Measurements from ENCODE around the gene ANKRD33B. TPM values are rescaled to one million over a fixed set of nuclear protein-coding genes. Genes with fewer than 3 reads are reported as not detected.

ANKRD33B gene
- total RNA-seq, 1 experiment from 2014 or later, result 10.9 TPM

DNA sequence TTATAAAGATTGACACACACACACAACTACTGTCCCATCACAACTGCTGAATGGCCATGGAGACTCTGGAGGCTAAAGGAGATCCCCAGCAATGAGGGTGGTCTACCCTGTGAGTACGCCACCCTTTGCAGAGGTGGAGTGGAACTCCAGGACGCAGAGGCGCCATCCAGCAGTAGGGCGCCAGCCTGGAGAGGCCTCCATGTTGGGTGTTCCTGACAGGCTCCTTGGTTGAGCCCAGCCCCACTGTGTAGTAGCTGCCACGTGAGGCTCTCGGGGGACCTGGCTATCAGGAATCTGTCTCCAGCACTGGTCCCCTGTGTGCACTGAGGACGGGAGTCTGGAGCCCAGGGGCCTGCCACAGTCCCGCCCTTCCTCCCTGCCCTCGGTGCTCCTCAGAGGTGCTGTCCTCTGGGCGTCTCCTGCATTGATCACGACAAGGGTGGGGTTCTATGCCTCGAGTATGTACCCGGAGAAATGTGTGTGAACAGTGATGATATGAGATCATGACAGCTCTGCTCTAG is 124.8 kb downstream of the ANKRD33B start:
- Histone ChIP-seq H3K36me3 (ENCODE audit: control insufficient read depth in 1 of 2, insufficient read depth in 2 of 2, low read length in 2 of 2) (no peaks in the 10 kb centered on the region), H3K9me2 (ENCODE audit: insufficient read depth) (no peaks in the 10 kb centered on the region), H3K4me2 (ENCODE audit: low read length) (no peak overlapping the region), H3K27ac (ENCODE audit: low read depth, low read length) (no peak overlapping the region), H3K27me3 (ENCODE audit: insufficient read depth, low read length) (no peaks in the 10 kb centered on the region), H3K9me3 (ENCODE audit: control insufficient read depth in 1 of 2, insufficient read depth in 1 of 2, low read depth in 1 of 2, low read length in 2 of 2) (no peaks in the 10 kb centered on the region), H3K9ac (ENCODE audit: low read length) (no peak overlapping the region), H2AFZ (ENCODE audit: low read depth, low read length, poor library complexity, severe bottlenecking) (no peak overlapping the region), H3K79me2 (ENCODE audit: insufficient read depth, low read length) (peaks cover 2% of the 10 kb centered on the region; the same call in 1 of the 2 replicates), H3K4me3 (replicated peaks in 1 of 2; ENCODE audit: low read depth in 1 of 2, low read length in 2 of 2) (no peak overlapping the region), H3K4me1 (ENCODE audit: control insufficient read depth in 1 of 2, insufficient read depth in 2 of 2, low read length in 2 of 2) (peaks cover 0 to 19% of the 10 kb centered on the region in 2 experiments; a peak in 2 of 4 replicates), H4K20me1 (ENCODE audit: insufficient read depth) (no peaks in the 10 kb centered on the region)
- CTCF ChIA-PET, result interaction anchor here (1.3 to 1.9 kb wide), 5 partner anchors 10 to 236 kb away, joined by 4 to 8 read pairs (median 5); no protein-coding TSS in a partner anchor
- RAD21 ChIA-PET (ENCODE audit: low non-redundant PET in 1 of 2, low total read pairs in 2 of 2, uncharacterized antibody in 2 of 2, unreplicated experiment in 2 of 2), result no interaction called here
- intact Hi-C loops (cut with micrococcal nuclease), result no loop called here
- TF ChIP-seq EZH2 (IDR thresholded peaks at IDR 0.05) (no peak), RAD21 (IDR thresholded peaks at IDR 0.05; ENCODE audit: low read depth) (no peak), YY1 (IDR thresholded peaks at IDR 0.05; ENCODE audit: extremely low read depth, insufficient replicate concordance, low read depth, low read length) (no peak), SIN3A (IDR thresholded peaks at IDR 0.05; ENCODE audit: low read depth) (no peak)
- no peak for ATAC-seq
- POLR2A ChIA-PET, result no interaction called here
- no peak for DNase-seq (ENCODE audit: low read depth, low spot score)
- BruUV-seq (replicated peaks), result no TSS peak

- peak; percentile 79 for ATAC-seq
- no peak overlapping the region for H3K4me3 ChIP-seq (replicated peaks in 1 of 2; ENCODE audit: low read depth in 1 of 2, low read length in 2 of 2)
- no peak overlapping the region for H2AFZ ChIP-seq (ENCODE audit: low read depth, low read length, poor library complexity, severe bottlenecking)
- peaks cover 0 to 19% of the 10 kb centered on the region in 2 experiments; a peak in 2 of 4 replicates for H3K4me1 ChIP-seq (ENCODE audit: control insufficient read depth in 1 of 2, insufficient read depth in 2 of 2, low read length in 2 of 2)
- H3K4me2 ChIP-seq (ENCODE audit: low read length), result no peak overlapping the region
- H3K9me3 ChIP-seq (ENCODE audit: control insufficient read depth in 1 of 2, insufficient read depth in 1 of 2, low read depth in 1 of 2, low read length in 2 of 2), result no peaks in the 10 kb centered on the region
- H3K36me3 ChIP-seq (ENCODE audit: control insufficient read depth in 1 of 2, insufficient read depth in 2 of 2, low read length in 2 of 2), result no peaks in the 10 kb centered on the region
- intact Hi-C loops (cut with micrococcal nuclease), result loop anchor here (1.0 kb wide), 1 partner anchor 237 kb away; no protein-coding TSS in a partner anchor
- POLR2A ChIA-PET, result no interaction called here
- CTCF ChIA-PET, result interaction anchor here (0.9 to 1.9 kb wide), 6 partner anchors 9 to 237 kb away, joined by 3 to 8 read pairs (median 5); no protein-coding TSS in a partner anchor
- RAD21 ChIA-PET (ENCODE audit: low non-redundant PET in 1 of 2, low total read pairs in 2 of 2, uncharacterized antibody in 2 of 2, unreplicated experiment in 2 of 2), result no interaction called here
- TF ChIP-seq RAD21 (IDR thresholded peaks at IDR 0.05; ENCODE audit: low read depth) (peak; percentile 62), EGR1 (IDR thresholded peaks at IDR 0.05; ENCODE audit: low read depth) (no peak), ZBTB33 (IDR thresholded peaks at IDR 0.05; ENCODE audit: extremely low read depth, insufficient replicate concordance, low read length) (no peak)
- TF ChIP-seq, protein P1, sequence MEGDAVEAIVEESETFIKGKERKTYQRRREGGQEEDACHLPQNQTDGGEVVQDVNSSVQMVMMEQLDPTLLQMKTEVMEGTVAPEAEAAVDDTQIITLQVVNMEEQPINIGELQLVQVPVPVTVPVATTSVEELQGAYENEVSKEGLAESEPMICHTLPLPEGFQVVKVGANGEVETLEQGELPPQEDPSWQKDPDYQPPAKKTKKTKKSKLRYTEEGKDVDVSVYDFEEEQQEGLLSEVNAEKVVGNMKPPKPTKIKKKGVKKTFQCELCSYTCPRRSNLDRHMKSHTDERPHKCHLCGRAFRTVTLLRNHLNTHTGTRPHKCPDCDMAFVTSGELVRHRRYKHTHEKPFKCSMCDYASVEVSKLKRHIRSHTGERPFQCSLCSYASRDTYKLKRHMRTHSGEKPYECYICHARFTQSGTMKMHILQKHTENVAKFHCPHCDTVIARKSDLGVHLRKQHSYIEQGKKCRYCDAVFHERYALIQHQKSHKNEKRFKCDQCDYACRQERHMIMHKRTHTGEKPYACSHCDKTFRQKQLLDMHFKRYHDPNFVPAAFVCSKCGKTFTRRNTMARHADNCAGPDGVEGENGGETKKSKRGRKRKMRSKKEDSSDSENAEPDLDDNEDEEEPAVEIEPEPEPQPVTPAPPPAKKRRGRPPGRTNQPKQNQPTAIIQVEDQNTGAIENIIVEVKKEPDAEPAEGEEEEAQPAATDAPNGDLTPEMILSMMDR (IDR thresholded peaks at IDR 0.05 in 2 of 3, conservative IDR thresholded peaks at IDR 0.05 in 1 of 3; ENCODE audit: borderline replicate concordance in 1 of 3, insufficient read depth in 1 of 3, low read depth in 2 of 3, low read length in 2 of 3), result peak; percentile 46 to 64 (median 63); a peak in 5 of 6 replicates
- no peaks in the 10 kb centered on the region for H3K9me2 ChIP-seq (ENCODE audit: insufficient read depth)
- BruUV-seq (replicated peaks), result no TSS peak
- H3K27me3 ChIP-seq (ENCODE audit: insufficient read depth, low read length), result no peaks in the 10 kb centered on the region
- no peaks in the 10 kb centered on the region for H4K20me1 ChIP-seq (ENCODE audit: insufficient read depth)
- DNase-seq (ENCODE audit: low read depth, low spot score), result no peak
- peaks cover 10% of the 10 kb centered on the region; the same call in 1 of the 2 replicates for H3K79me2 ChIP-seq (ENCODE audit: insufficient read depth, low read length)
- H3K9ac ChIP-seq (ENCODE audit: low read length), result no peak overlapping the region
- no peak overlapping the region for H3K27ac ChIP-seq (ENCODE audit: low read depth, low read length)
These were observed 125.7 kb downstream of the ANKRD33B start for GRCh38 chr5:10689391-10690081.

All from HCT116 (cell line).